GF-D8 (cell line): ENCODE data around the gene SRRM1.
"Not testable (repeated sequence)": the region's sequence is repeated elsewhere in the genome, so short reads cannot be mapped to it uniquely, and the experiment has no call there.

Source experiments
- DNase-seq: peaks from one replicate; lab custom pipeline; 2025; lab: John Stamatoyannopoulos, UW

Gene SRRM1

DNA sequence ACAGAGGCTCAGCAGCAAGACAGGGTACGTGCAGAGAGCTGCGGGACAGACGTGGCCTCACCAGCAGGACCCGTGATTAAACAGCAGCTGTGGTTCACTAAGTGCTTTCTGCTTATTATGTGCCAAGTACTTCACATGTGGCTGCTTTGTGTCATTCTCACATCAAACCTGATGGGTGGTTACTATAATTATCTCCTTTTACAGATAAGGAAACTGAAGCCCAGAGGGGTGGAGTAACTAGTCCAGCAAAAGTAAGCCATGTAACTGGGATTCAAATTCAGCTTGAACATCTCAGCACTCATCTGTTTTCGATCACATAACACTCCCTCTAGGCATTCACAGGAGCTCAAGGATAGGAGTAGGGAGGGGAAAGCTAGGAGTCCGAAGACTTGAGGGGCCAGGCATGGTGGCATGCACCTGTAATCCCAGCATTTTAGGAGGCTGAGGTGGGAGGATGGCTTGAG, 51.3 kb downstream of the SRRM1 start:
- DNase-seq, result no peak

- DNase-seq, result peak; percentile 26
Measured at GRCh38 chr1:24695202-24695974, 52.3 kb downstream of the SRRM1 start.

- DNase-seq, result no peak
Measured at GRCh38 chr1:24696041-24696755, 53.1 kb downstream of the SRRM1 start.

GRCh38 chr1:24696756-24697330, 53.7 kb downstream of the SRRM1 start:
- no peak for DNase-seq

GRCh38 chr1:24697453-24698001, 54.4 kb downstream of the SRRM1 start:
- not testable (repeated sequence) for DNase-seq

GRCh38 chr1:24698326-24698725, 55.2 kb downstream of the SRRM1 start:
- DNase-seq, result not testable (repeated sequence)

DNA sequence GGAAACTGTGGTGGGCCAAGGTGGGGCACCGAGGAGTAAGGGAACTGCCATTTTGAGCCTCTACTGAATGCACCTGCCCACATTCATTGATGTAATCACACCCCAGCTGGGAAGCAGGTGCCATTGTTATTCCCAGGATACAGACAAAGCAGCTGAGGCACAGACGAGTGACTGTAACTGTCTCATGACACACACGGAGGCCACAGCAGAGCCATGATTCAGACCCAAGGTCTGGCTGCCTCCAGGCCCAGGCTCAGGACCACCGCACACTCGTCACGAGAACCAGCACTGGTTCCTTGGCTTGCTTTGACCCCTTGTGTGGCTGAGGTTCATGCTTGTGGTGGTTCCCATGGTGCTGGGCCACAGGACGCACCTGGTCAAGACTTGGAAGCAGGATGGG, 56.5 kb downstream of the SRRM1 start:
- no peak for DNase-seq

DNA sequence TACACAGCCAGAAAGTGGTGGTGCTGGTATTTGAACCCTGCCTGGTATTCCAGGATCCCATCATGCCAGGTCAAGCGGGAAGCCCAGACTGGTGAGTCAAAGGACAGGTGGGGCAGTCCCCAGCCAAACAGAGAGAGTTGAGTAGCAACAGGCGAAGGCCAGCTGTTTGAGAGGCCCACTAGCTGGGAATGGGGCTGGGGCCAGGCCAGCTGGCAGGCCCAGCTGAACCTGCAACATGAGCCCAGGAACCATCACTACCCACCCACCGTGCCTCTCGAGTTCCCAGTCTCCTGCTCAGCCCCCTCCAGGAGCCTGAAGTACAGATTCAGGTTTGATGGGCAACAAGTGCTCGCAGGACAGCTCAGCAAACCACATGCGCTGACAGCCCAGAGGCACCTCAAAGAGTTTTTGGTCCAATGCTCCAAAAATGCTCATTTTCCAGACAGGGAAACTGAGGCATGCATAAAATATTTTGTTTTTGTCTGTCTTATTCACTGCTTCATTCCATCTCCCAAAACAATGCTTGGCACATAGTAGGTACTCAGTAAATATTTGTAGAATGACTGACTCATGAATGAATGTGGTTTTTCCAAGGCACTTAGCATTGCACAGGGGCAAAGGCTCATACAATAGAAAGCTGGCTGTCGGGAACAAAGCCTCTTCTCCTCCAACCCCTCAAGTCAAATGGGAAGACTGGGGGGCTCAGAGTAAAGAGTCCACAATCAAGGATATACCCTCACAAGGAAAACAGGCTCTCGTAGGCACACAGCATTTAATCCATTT, 59.6 kb downstream of the SRRM1 start:
- no peak for DNase-seq

DNA sequence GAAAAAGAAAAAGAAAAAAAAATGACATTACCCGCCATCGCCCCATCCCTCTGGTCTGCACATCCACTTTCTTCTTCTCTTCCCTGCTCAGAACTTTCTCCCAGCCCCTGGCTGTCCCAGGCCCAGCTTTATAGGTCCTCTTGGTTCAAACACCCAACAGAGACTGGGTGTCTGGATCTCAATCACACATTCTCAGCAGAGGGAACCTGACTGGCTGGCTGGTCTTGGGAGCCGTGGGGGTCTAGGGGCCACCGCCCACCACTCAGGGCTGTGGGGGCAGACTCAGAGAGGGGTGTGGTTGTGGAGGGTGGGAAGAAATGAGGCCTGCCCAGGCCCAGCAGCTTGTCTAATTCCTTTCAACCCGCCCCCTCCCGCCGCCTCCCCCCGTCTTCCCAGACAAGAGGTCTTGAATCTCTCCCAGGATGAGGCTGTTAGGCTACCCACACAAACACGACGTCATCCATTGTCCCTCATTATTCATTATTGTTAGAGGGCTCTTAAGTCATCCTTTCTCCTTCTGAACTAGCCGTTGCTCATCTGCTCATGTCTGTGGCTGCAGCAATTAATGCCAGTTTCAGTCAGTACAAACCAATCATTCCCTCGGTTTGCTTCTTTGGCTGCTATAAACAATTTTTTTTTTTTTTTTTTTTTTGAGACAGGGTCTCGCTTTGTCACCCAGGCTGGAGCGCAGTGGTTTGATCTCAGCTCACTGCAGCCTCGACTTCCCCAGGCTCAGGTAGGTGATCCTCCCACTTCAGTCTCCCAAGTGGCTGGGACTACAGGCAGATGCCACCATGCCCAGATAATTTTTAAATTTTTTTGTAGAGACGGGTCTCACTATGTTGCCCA, 61.5 kb downstream of the SRRM1 start:
- no peak for DNase-seq

GRCh38 chr1:24705260-24706073, 62.4 kb downstream of the SRRM1 start:
- DNase-seq, result no peak

- DNase-seq, result not testable (repeated sequence)
Measured at GRCh38 chr1:24706074-24706389, 62.9 kb downstream of the SRRM1 start.

- DNase-seq, result no peak
Measured at GRCh38 chr1:24707687-24708086, 64.6 kb downstream of the SRRM1 start.

- peak; percentile 74 for DNase-seq
Measured at GRCh38 chr1:24708938-24709337, 65.8 kb downstream of the SRRM1 start.

- no peak for DNase-seq
Measured at GRCh38 chr1:24709791-24710441, 66.8 kb downstream of the SRRM1 start.

GRCh38 chr1:24711329-24711728, 68.2 kb downstream of the SRRM1 start:
- DNase-seq, result no peak

GRCh38 chr1:24713176-24713575, 70.1 kb downstream of the SRRM1 start:
- no peak for DNase-seq

GRCh38 chr1:24713736-24714135, 70.6 kb downstream of the SRRM1 start:
- no peak for DNase-seq

DNA sequence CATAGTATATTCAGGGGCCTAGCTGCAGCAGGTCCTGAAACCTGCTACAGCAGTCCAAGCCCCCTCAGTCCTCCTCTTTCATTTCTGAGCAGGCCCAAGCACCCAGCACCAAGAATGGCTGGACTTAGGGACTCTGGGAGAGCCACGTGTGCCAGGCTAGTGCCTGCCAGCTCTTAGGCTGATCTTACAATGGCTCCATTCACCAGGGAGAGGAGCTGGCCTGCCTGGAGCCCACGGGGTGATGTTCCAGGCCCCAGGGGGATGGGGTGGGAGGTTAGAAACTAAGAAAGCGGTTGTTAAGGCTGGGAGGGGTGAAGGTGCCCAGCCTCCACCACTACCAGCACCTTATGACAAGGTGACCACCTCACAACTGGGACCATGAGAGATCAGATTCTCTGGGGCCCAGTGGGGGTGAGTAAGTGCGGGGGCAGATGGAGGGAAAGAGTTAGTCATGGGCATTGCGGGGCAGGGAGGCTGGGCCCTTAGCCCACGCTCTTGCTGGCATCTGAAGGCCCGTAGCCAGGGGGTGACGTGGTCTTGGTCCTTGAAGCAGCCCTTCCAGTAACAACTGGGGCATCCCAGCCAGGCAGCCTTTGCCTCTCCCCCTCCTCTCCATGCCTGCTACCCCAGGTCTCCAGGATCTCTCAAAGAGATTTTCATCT, 71.9 kb downstream of the SRRM1 start:
- DNase-seq, result no peak

DNA sequence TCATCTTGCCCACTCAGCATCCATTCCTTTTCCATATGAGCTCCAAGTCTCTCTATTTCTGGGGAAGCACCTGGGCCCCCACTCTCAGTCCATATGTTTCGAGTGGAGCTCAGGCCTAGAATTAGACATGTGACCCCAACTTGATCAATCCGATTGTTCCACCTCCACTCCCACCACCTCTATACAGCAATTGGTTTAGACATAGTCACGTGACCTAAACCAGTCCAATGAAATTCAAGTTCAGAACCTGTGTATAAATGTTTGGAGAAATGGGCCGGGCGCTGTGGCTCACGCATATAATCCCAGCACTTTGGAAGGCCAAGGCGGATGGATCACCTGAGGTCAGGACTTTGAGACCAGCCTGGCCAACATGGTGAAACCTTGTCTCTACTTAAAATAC, 72.6 kb downstream of the SRRM1 start:
- DNase-seq, result no peak
